K562 (cell line): ENCODE measurements around the gene PRPH2. TPM values are rescaled to one million over a fixed set of nuclear protein-coding genes. Genes with fewer than 3 reads are reported as not detected.

Source experiments
- ARNT ChIP-seq, 2 experiments: fragments of 450-650 bp; IDR thresholded peaks; 2 replicates each; pipeline ENCODE4 v1.6.1; 2016; ENCODE audit warnings: mild to moderate bottlenecking in 1 of 2
- BRF1 ChIP-seq: IDR thresholded peaks from 3 replicates; pipeline ENCODE4 v1.6.1; 2011; ENCODE audit warnings: borderline replicate concordance, mild to moderate bottlenecking; ENCODE audit not compliant: insufficient read length; ENCODE audit errors: extremely low read depth
- CHD2 ChIP-seq: IDR thresholded peaks from 2 replicates; pipeline ENCODE4 v1.6.1; 2011; ENCODE audit warnings: low read depth, low read length
- DACH1 ChIP-seq: fragments of 450-650 bp; IDR thresholded peaks from 2 replicates; pipeline ENCODE4 v1.6.1; 2018; ENCODE audit not compliant: partially characterized antibody
- DMBX1 ChIP-seq: fragments of 250-450 bp; sonication (Bioruptor Pico); IDR thresholded peaks from 2 replicates; pipeline ENCODE4 v1.8.0; 2022; ENCODE audit warnings: inconsistent platforms, mild to moderate bottlenecking, moderate library complexity, borderline replicate concordance
- DPF2 ChIP-seq: fragments of 450-650 bp; IDR thresholded peaks from 2 replicates; pipeline ENCODE4 v1.6.1; 2016
- HNRNPUL1 ChIP-seq: fragments of 200-400 bp; formaldehyde crosslinking; IDR thresholded peaks from 2 replicates; pipeline ENCODE4 v1.6.1; 2017; ENCODE audit warnings: low read length
- KAT8 ChIP-seq: fragments of 450-650 bp; IDR thresholded peaks from 2 replicates; pipeline ENCODE4 v1.6.1; 2016; ENCODE audit warnings: low read depth, mild to moderate bottlenecking
- KLF6 ChIP-seq: fragments of 250-450 bp; sonication (Bioruptor Pico); IDR thresholded peaks from 2 replicates; pipeline ENCODE4 v1.4.0; 2020; ENCODE audit warnings: mild to moderate bottlenecking, moderate library complexity, borderline replicate concordance
- PML ChIP-seq: IDR thresholded peaks from 2 replicates; pipeline ENCODE4 v1.6.1; 2012; ENCODE audit warnings: low read length, inconsistent platforms
- RBBP5 ChIP-seq: fragments of 200-600 bp; sonication (generic); IDR thresholded peaks from 2 replicates; pipeline ENCODE4 v1.6.1; 2012; ENCODE audit warnings: borderline replicate concordance, mild to moderate bottlenecking, low read length, control low read depth, inconsistent platforms; ENCODE audit not compliant: insufficient read depth, poor library complexity, severe bottlenecking
- TAF1 ChIP-seq: IDR thresholded peaks from 2 replicates; pipeline ENCODE4 v1.6.1; 2011; ENCODE audit warnings: mild to moderate bottlenecking, low read length, moderate library complexity; ENCODE audit not compliant: insufficient read depth, control insufficient read depth, severe bottlenecking; ENCODE audit errors: extremely low read depth
- YY1 ChIP-seq, 3 experiments: IDR thresholded peaks; 2 replicates each; pipeline ENCODE4 v1.6.1; 2011; ENCODE audit warnings: low read length in 2 of 3, mild to moderate bottlenecking in 2 of 3, moderate library complexity in 2 of 3, borderline replicate concordance in 1 of 3, control low read depth in 1 of 3, low read depth in 1 of 3; ENCODE audit not compliant: insufficient read depth in 3 of 3, insufficient replicate concordance in 2 of 3, control insufficient read depth in 1 of 3, insufficient read length in 1 of 3; ENCODE audit errors: extremely low read depth in 1 of 3
- ZNF274 ChIP-seq: IDR thresholded peaks from 2 replicates; pipeline ENCODE4 v1.6.1; 2011; ENCODE audit warnings: low read depth, mild to moderate bottlenecking, low read length, moderate library complexity, borderline replicate concordance
- ZNF583 ChIP-seq: fragments of 250-450 bp; sonication (Bioruptor Pico); IDR thresholded peaks from 2 replicates; pipeline ENCODE4 v1.4.0; 2020
- ZNF695 ChIP-seq: fragments of 450-650 bp; formaldehyde crosslinking; IDR thresholded peaks from 2 replicates; pipeline ENCODE4 v1.4.0; 2020; ENCODE audit warnings: mild to moderate bottlenecking, moderate library complexity
- polyA plus RNA-seq, 8 experiments: library from polyadenylated mRNA; depleted of rRNA in 4 of 8; stranded (reverse) in 5 of 8; unstranded in 3 of 8; fragments of >200 nt; fragmentation: Nextera tagmentation in 2 of 8; fragmentation: Illumina TruSeq in 1 of 8; extraction: Ambion mirVana in 2 of 8; extraction: Trizol in 1 of 8; gene quantifications; 2 replicates each; pipeline versions ENCODE4 v1.2.1 to v1.2.3, GENCODE V29; 2011 to 2014; ENCODE audit warnings: inconsistent platforms in 1 of 8, missing spikeins in 1 of 8
- total RNA-seq, 7 experiments: library from RNA; depleted of rRNA in 6 of 7; stranded (reverse); fragments of >200 nt in 6 of 7; fragmentation: Illumina TruSeq in 2 of 7; extraction: Trizol in 2 of 7; gene quantifications; 2 replicates each; pipeline versions ENCODE4 v1.2.1 to v1.2.3, GENCODE V29; 2011 to 2021; ENCODE audit warnings: low replicate concordance in 1 of 7
- TF ChIP-seq, protein P1 (sequence below): sonication (generic); formaldehyde crosslinking; IDR thresholded peaks from 2 replicates; pipeline ENCODE4 v1.8.0; 2023; ENCODE audit warnings: mild to moderate bottlenecking, missing genetic modification reagents
- TF ChIP-seq, protein P2 (sequence below): fragments of 250-450 bp; sonication (Bioruptor Pico); IDR thresholded peaks from 2 replicates; pipeline ENCODE4 v1.8.0; 2021; ENCODE audit warnings: moderate library complexity, mild to moderate bottlenecking, inconsistent platforms
- TF ChIP-seq, protein P3 (sequence below), 2 experiments: IDR thresholded peaks; 2 replicates each; pipeline ENCODE4 v1.6.1; 2012; ENCODE audit warnings: improper control_type of control experiment in 2 of 2, low read depth in 2 of 2, low read length in 2 of 2, borderline replicate concordance in 1 of 2
- TF ChIP-seq, protein P4 (sequence below): IDR thresholded peaks from 2 replicates; pipeline ENCODE4 v1.6.1; 2014; ENCODE audit warnings: antibody characterized with exemption

The PRPH2 gene
- total and polyA plus RNA-seq, 9 of the 15 experiments (the other 6 are each of a cell fraction or from before 2014, with no cell fraction given): 0.03 to 0.11 (median 0.03) TPM; not detected in 5

DNA sequence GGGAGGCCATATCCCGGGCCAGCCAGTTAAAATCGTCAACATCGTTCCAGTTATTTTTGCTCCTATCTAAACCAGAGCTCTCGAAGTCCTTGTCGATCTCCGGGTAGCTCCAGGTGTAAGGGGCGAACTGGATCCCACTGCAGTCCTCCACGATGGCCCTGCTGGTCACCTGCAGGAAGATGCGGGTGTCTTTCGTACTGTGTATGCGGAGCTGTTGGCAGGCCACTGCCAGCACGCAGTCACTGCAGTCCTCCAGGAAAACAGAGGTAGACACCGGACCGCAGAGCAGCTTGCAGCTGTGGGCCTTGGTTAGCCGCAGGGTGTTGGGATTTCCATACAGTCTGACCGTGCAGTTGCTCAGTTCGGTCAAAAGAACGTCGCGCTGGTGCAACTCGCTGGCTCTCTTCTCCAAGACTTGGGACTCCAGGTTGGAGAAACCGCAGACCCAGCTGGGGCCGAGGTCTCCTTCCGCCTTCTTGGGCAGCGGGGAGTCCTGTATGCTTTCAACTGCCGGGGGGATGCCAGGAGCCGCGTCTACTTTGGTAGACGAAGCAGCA is 22.8 kb upstream of the PRPH2 start (continued):
- TF ChIP-seq, protein P1, sequence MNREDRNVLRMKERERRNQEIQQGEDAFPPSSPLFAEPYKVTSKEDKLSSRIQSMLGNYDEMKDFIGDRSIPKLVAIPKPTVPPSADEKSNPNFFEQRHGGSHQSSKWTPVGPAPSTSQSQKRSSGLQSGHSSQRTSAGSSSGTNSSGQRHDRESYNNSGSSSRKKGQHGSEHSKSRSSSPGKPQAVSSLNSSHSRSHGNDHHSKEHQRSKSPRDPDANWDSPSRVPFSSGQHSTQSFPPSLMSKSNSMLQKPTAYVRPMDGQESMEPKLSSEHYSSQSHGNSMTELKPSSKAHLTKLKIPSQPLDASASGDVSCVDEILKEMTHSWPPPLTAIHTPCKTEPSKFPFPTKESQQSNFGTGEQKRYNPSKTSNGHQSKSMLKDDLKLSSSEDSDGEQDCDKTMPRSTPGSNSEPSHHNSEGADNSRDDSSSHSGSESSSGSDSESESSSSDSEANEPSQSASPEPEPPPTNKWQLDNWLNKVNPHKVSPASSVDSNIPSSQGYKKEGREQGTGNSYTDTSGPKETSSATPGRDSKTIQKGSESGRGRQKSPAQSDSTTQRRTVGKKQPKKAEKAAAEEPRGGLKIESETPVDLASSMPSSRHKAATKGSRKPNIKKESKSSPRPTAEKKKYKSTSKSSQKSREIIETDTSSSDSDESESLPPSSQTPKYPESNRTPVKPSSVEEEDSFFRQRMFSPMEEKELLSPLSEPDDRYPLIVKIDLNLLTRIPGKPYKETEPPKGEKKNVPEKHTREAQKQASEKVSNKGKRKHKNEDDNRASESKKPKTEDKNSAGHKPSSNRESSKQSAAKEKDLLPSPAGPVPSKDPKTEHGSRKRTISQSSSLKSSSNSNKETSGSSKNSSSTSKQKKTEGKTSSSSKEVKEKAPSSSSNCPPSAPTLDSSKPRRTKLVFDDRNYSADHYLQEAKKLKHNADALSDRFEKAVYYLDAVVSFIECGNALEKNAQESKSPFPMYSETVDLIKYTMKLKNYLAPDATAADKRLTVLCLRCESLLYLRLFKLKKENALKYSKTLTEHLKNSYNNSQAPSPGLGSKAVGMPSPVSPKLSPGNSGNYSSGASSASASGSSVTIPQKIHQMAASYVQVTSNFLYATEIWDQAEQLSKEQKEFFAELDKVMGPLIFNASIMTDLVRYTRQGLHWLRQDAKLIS: 0 out of 2 replicates have a peak, but pooled peaks have one; percentile 8
- TF ChIP-seq, protein P2, sequence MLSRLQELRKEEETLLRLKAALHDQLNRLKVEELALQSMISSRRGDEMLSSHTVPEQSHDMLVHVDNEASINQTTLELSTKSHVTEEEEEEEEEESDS: no peak
- TF ChIP-seq, protein P3, sequence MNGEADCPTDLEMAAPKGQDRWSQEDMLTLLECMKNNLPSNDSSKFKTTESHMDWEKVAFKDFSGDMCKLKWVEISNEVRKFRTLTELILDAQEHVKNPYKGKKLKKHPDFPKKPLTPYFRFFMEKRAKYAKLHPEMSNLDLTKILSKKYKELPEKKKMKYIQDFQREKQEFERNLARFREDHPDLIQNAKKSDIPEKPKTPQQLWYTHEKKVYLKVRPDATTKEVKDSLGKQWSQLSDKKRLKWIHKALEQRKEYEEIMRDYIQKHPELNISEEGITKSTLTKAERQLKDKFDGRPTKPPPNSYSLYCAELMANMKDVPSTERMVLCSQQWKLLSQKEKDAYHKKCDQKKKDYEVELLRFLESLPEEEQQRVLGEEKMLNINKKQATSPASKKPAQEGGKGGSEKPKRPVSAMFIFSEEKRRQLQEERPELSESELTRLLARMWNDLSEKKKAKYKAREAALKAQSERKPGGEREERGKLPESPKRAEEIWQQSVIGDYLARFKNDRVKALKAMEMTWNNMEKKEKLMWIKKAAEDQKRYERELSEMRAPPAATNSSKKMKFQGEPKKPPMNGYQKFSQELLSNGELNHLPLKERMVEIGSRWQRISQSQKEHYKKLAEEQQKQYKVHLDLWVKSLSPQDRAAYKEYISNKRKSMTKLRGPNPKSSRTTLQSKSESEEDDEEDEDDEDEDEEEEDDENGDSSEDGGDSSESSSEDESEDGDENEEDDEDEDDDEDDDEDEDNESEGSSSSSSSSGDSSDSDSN (IDR thresholded peaks at IDR 0.05; ENCODE audit: borderline replicate concordance in 1 of 2, low read depth in 2 of 2, low read length in 2 of 2): peak in 1 of 2 experiments; percentile 80; a peak in 3 of 4 replicates
- TF ChIP-seq, protein P4, sequence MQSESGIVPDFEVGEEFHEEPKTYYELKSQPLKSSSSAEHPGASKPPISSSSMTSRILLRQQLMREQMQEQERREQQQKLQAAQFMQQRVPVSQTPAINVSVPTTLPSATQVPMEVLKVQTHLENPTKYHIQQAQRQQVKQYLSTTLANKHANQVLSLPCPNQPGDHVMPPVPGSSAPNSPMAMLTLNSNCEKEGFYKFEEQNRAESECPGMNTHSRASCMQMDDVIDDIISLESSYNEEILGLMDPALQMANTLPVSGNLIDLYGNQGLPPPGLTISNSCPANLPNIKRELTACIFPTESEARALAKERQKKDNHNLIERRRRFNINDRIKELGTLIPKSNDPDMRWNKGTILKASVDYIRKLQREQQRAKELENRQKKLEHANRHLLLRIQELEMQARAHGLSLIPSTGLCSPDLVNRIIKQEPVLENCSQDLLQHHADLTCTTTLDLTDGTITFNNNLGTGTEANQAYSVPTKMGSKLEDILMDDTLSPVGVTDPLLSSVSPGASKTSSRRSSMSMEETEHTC: no peak
- no peak for TF ChIP-seq ARNT (IDR thresholded peaks at IDR 0.05)
- no peak for TF ChIP-seq DMBX1 (CRISPR knock-in tag)
- TF ChIP-seq HNRNPUL1: no peak
- peak; percentile 70; the same call in 1 of the 2 replicates for TF ChIP-seq ZNF695
- no peak for TF ChIP-seq DACH1
- no peak for TF ChIP-seq PML
- TF ChIP-seq KLF6 (CRISPR knock-in tag): no peak
- no peak for TF ChIP-seq BRF1
- no peak for TF ChIP-seq KAT8
- TF ChIP-seq CHD2: no peak
- peak in 1 of 3 experiments; percentile 21 for TF ChIP-seq YY1 (IDR thresholded peaks at IDR 0.05; ENCODE audit: borderline replicate concordance in 1 of 3, control insufficient read depth in 1 of 3, extremely low read depth in 1 of 3, insufficient read depth in 3 of 3, insufficient read length in 1 of 3, insufficient replicate concordance in 2 of 3, low read depth in 1 of 3, low read length in 2 of 3)
- 0 out of 2 replicates have a peak, but pooled peaks have one; percentile 12 for TF ChIP-seq ZNF583
- TF ChIP-seq DPF2: no peak
- TF ChIP-seq RBBP5: no peak
- TF ChIP-seq TAF1: peak; percentile 38
- no peak for TF ChIP-seq ZNF274
